ENCODE data around the gene PTPN7.
"Not testable (repeated sequence)": the region's sequence is repeated elsewhere in the genome, so short reads cannot be mapped to it uniquely, and the experiment has no call there.

PTPN7 gene

GRCh38 chr1:202149566-202149965, 10.8 kb downstream of the PTPN7 start:
- DNase-seq = no peak

DNA sequence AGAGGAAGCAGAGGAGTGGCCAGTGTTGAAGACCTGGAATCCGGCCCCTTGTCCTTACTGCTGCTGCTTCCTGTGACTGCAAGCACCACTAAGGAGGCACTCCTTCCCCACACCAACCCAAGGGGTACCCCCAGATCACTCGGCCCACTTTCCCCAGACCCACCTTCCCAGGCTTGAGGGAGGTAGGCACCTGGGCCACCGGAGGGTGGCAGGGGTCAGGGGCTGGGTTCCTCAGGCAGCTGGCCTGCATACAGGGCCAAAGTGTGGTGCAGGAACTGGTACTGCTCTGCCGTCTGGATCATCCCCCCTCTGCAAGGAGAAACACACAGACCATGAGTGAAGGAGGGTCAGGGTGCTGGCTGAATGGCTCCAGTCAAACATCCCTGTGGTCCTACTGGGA, 12.0 kb downstream of the PTPN7 start:
- no peak for DNase-seq

- no peak for DNase-seq
These were observed 13.4 kb downstream of the PTPN7 start for GRCh38 chr1:202146993-202147392.

DNA sequence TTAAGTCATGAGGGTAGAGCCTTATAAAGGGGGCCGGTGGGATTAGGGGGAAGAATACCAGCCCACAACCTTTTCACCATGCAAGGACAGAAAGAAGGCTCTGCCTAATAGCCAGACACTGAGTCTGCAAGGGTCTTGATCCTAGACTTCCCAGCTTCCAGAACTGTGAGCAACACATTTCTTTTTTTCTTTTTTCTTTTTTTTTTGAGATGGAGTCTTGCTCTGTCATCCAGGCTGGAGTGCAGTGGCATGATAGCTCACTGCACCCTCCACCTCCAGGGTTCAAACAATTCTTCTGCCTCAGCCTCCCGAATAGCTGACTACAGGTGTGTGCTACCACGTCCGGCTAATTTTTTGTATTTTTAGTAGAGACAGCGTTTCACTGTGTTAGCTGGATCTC, 14.1 kb downstream of the PTPN7 start:
- DNase-seq = no peak

DNA sequence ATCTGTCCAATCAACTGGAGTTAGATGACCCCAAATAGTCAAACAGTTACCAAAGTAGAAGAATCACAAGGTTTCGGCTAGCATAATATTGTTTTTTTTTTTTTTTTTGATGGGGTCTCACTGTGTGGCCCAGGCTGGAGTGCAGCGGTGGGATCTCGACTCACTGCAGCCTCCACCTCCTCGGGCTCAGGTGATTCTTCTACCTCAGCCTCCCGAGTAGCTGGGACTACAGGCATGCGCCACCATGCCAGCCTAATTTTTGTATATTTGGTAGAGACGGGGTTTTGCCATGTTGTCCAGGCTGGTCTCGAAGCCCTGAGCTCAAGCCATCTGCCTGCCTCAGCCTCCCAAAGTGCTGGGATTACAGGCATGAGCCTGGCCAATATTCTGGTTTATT, 14.7 kb downstream of the PTPN7 start:
- not testable (repeated sequence) for DNase-seq

- DNase-seq = no peak
These were observed 15.2 kb downstream of the PTPN7 start for GRCh38 chr1:202145068-202145743.

DNA sequence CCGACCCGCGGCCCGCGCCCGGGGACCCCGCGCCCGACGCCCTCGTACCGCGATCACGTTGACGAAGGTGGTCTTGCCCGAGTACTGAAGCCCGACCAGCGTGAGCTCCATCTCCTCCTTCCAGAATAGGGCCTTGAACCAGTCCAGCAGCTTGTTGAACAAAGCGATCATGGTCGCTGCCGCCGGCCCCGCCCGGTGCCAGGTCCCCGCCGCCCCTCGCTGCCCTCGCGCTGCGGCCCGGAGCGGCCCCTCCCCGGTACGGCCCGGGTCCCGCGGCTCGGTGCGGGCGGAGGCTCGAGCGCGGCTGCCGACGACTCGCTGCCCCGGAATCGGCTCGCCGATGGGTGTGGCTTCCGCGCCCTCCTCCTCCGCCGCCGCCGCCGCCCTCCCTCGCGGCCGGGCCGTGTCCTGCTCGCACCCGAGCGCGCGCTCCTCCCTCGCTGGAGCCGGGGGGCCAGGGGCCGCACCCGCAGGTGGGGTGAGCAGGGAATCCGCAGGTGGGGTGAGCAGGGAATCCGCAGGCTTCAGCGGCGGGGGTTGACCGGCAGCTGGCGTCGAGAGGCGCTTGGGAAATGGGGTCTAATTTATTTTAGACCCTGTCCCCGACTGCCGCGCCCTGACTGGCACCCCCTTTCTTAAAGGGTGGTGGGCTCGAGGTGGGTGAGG, 15.9 kb downstream of the PTPN7 start, which contains the start of gene ARL8A:
Gene ARL8A, minus strand, starts transcription at position 336 of the 666 bp plus-strand sequence. Its CDS starts 165 bp downstream, at position 171.
- peak; percentile 53 for DNase-seq

- no peak for DNase-seq
These were observed 16.5 kb downstream of the PTPN7 start for GRCh38 chr1:202143768-202144401.

- DNase-seq = no peak
These were observed 17.2 kb downstream of the PTPN7 start for GRCh38 chr1:202143011-202143767.

- not testable (repeated sequence) for DNase-seq
These were observed 18.9 kb downstream of the PTPN7 start for GRCh38 chr1:202141468-202141867.

DNA sequence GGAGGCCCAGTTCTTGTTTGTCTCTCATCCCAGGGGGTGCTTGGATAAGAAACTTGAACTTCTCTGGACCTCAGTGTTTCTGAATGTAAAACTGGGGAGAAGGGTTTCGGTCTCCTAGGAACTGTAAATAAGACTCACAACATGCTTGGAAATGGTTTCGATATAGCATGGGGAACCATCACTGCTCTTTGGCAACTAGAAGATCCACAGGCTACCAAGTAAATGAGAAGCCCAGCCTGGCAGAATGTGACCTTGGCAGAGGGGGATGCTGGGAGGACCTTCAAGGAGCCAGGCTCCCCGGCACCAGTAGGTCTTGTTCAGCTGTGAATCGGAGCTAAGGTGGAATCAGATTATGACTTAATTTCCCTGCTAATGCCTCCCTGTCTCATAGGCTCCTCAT, 19.6 kb downstream of the PTPN7 start:
- no peak for DNase-seq

GRCh38 chr1:202135221-202135721, 25.1 kb downstream of the PTPN7 start:
- peak; percentile 25 for DNase-seq

DNA sequence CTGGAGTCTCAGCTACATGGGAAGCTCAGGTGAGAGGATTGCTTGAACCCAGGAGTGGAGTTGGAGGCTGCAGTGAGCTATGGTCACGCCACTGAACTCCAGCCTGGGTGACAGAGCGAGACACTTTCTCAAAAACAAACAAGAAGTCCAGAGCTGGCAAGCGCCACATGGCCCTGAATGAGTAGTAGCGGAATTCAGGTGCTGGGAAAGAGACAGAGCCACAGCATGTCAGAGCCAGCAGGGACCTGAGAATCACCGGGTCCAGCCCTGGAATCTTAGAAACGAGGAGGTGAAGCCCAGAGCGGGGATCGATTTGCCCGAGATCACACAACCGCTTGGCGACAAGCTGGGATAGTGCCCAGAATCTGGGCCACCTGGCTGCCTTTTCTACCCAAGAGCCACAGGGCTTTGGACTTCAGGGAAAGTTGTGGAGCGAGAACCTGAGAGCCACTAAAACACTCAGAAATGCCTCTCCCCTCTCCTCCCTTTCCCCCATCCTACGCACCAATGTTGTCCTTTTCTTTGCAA, 25.7 kb downstream of the PTPN7 start:
- no peak for DNase-seq

DNA sequence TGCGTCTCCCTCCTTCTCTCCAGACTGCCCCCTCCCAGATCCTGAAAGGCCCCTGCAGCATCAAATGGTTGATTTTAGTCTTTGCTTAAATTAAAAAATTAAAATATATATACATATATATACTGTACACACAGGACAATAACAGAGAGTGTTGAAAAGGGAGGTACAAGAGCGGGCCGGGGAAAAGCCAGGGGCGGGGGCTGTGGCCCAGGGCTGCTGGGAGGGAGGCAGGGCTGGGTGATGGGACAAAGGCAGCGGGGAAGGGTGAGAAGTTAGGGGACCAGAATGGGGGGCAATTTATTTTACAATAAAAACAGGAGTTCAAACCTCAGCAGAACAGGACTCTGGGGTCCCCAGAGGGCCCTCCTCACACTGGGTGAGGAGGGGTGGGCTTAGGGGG, 26.4 kb downstream of the PTPN7 start:
- no peak for DNase-seq

DNA sequence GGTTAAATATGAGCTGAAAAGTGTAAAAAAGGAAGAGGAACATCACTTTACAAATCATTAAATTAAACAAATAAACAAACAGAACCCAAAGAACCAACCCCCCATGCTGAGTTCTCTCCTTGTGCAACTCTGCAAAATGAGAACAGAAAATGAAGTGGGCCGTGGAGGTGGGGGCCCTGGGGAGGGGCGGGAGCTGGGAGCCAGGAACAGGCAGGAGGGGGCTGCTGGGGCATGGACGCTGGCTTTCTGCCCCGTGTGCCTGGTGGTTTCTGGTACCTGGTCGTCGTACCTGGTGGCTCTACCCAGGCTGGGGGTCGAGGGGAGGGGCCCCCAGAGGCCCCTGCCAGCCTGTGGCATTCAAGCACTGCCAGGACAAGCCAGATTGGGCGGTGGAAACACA, 26.9 kb downstream of the PTPN7 start:
- DNase-seq = no peak

GRCh38 chr1:202133001-202133400, 27.4 kb downstream of the PTPN7 start:
- no peak for DNase-seq

DNA sequence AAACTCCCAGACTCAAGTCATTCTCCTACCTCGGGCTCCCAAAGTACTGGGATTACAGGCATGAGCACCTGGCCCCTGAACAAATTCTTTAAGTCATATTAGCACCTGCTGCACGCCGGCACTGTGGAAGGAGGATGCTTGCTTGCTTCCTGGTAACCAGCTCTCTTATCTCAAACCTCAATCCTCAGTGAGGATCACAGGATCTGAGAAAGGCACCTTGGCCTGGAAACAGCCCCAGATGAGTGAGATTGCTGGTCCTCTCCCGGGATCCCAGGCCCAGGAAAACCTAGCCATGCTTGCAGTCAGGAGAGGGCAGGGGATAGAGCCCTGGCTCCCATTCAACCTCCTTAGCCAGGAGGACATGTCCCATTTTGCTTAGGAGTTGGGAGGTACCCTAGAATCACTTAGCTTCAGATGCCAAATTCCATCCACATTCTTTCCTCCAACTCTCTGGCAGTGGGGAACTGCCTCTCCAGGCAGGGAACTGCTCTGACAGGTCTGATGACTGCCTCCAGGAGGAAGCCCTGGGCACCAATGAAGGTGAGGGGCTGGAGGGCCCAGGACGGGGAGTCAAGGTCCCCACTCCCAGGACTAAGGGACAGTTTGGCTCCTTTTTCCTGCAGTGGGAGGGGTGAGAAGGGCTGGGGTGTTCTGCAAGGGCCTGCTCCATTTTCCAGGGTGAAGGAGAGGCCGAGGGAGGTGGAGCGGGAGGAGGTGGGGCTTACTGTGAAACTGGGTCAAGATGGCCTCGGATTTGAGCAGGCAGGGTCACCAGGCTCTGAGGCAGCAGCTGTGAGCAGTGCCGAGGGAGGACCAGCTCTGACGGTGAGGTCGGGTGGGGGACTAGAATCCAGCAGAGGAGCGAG, 28.2 kb downstream of the PTPN7 start:
- DNase-seq = no peak

- DNase-seq = no peak
These were observed 29.4 kb downstream of the PTPN7 start for GRCh38 chr1:202130816-202131522.

- no peak for DNase-seq
These were observed 30.1 kb downstream of the PTPN7 start for GRCh38 chr1:202130297-202130721.

GRCh38 chr1:202129453-202130296, 30.7 kb downstream of the PTPN7 start:
- no peak for DNase-seq
